H1 (cell line): Measurements from ENCODE around the gene CRIP1. TPM values are rescaled to one million over a fixed set of nuclear protein-coding genes. Genes with fewer than 3 reads are reported as not detected.

Experiments used
- CBX8 ChIP-seq: fragments of 300-800, 300-1000 bp; sonication (generic); IDR thresholded peaks from 2 replicates; pipeline ENCODE4 v1.7.1; 2016; ENCODE audit warnings: low read depth, low read length, borderline replicate concordance
- CHD2 ChIP-seq: IDR thresholded peaks from 2 replicates; pipeline ENCODE4 v1.6.1; 2012; ENCODE audit warnings: low read length, improper control_type of control experiment
- CHD7 ChIP-seq: fragments of 300-600 bp; sonication (generic); IDR thresholded peaks from 2 replicates; pipeline ENCODE4 v1.7.1; 2012; ENCODE audit warnings: low read length, moderate library complexity, mild to moderate bottlenecking, inconsistent platforms; ENCODE audit not compliant: insufficient replicate concordance
- CREB1 ChIP-seq: IDR thresholded peaks from 2 replicates; pipeline ENCODE4 v1.6.1; 2012; ENCODE audit warnings: inconsistent platforms
- FOSL1 ChIP-seq: IDR thresholded peaks from 2 replicates; pipeline ENCODE4 v1.6.1; 2011; ENCODE audit warnings: mild to moderate bottlenecking, low read depth, low read length, moderate library complexity; ENCODE audit not compliant: insufficient read depth
- NANOG ChIP-seq: IDR thresholded peaks from 2 replicates; pipeline ENCODE4 v1.6.1; 2011; ENCODE audit warnings: low read length, low read depth, mild to moderate bottlenecking, inconsistent platforms; ENCODE audit not compliant: insufficient read depth, poor library complexity, severe bottlenecking
- polyA plus RNA-seq, 7 experiments: library from polyadenylated mRNA; depleted of rRNA in 3 of 7; stranded (reverse) in 5 of 7; unstranded in 2 of 7; fragments of >200 nt in 5 of 7; fragments of 200-250 nt in 2 of 7; gene quantifications; 1 replicate in 5 of 7; 2 replicates in 1 of 7; 4 replicates in 1 of 7; pipeline versions ENCODE4 v1.2.1 to v1.2.3, GENCODE V29; 2011 to 2013; ENCODE audit warnings: missing spikeins in 2 of 7, mixed read lengths in 2 of 7
- total RNA-seq: library from RNA; stranded (reverse); fragmentation: NEBNext Ultra II Directional; extraction: Animal tissue kit (Norgen Biotek cat#: 25700); gene quantifications from 2 replicates; pipeline ENCODE4 v1.2.1, GENCODE V29; 2021
- TF ChIP-seq, protein P1 (sequence below): IDR thresholded peaks from 2 replicates; pipeline ENCODE4 v1.6.1; 2012; ENCODE audit warnings: low read length, inconsistent platforms

The CRIP1 gene
- total and polyA plus RNA-seq, 2 of the 8 experiments (the other 6 are each of a cell fraction or from before 2014, with no cell fraction given): 1.2 to 2.2 TPM

DNA sequence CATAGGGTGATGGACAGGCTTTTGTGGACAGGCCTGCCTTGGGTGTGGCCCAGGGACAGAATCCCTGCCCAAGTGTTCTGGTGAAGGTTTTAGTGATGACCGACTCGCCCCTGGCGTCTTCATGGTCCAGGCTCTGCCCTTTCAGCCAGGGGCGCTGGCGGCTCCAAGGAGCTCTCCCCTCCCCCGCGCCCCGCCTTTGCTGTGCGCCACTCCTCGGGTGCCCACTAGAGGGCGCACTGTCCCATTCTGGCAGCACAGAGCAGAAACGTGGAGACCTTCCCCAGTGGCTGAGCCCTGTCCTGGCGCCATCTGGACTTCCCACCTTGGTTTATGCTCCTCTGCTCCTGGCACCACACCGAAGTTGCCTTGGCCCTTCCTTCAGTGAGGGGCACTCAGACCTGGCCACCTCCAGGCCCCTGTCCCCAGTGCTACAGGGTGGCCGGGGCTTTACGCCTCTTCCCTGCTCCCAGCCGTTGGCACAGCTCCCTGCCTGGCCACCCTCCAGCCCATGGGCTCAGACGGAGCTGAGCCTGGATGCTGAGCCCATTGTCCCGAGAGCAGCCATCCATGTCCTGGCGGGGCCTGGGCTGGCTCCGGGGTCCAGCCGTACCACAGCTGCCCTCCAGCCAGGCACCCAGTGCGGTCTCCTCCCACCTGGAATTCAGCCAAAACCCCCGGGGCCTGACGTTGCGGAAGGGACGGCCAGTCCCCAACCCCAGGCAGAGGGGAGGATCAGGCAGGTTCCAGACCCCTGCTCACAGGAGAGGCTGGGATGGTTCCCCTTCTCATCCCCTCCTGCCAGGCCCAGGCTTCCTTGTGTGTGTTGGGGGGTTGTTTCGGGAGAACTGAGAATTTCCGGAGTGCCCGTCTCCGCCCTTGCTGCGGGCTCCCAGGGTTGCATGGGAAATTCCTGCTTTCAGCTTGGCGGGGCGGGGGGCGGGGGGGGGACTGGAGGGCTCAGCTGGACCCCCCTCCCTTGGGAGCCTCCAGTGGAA, 5.6 kb upstream of the CRIP1 start (continued):
- TF ChIP-seq, protein P1, sequence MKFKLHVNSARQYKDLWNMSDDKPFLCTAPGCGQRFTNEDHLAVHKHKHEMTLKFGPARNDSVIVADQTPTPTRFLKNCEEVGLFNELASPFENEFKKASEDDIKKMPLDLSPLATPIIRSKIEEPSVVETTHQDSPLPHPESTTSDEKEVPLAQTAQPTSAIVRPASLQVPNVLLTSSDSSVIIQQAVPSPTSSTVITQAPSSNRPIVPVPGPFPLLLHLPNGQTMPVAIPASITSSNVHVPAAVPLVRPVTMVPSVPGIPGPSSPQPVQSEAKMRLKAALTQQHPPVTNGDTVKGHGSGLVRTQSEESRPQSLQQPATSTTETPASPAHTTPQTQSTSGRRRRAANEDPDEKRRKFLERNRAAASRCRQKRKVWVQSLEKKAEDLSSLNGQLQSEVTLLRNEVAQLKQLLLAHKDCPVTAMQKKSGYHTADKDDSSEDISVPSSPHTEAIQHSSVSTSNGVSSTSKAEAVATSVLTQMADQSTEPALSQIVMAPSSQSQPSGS: no peak
- TF ChIP-seq FOSL1 (no peak), CBX8 (no peak), NANOG (no peak), CREB1 (peak; percentile 74), CHD7 (no peak), CHD2 (peak; percentile 44; the same call in 1 of the 2 replicates)
